GM23338 (cell line): ENCODE measurements around the gene LITAF. TPM values are rescaled to one million over a fixed set of nuclear protein-coding genes. Genes with fewer than 3 reads are reported as not detected.

ENCODE experiments used
- ATAC-seq: fragments of 200-7000 bp; cut with Tn5 transposase; 3 replicates; pipeline ENCODE4 v1.9.1; 2020
- DNase-seq: peaks from one replicate; pipeline ENCODE4 v3.0.0-alpha.2; 2015; ENCODE audit warnings: low spot score
- H2AFZ ChIP-seq: fragments of 200-600 bp; sonication (generic); 2 replicates; pipeline ENCODE4 v1.8.0; 2016; ENCODE audit warnings: antibody characterized with exemption, mild to moderate bottlenecking, moderate library complexity
- H3F3A ChIP-seq: fragments of 200-600 bp; sonication (generic); replicated peaks from 2 replicates; pipeline ENCODE4 v1.8.0; 2017; ENCODE audit warnings: antibody characterized with exemption, mixed run types, low read depth
- H3K27ac ChIP-seq: fragments of 200-600 bp; sonication (generic); 2 replicates; pipeline ENCODE4 v1.6.1; 2016; ENCODE audit warnings: low read depth
- H3K27me3 ChIP-seq: fragments of 200-600 bp; sonication (generic); 2 replicates; pipeline ENCODE4 v1.8.0; 2016; ENCODE audit warnings: mild to moderate bottlenecking, mixed run types, moderate library complexity; ENCODE audit not compliant: insufficient read depth
- H3K36me3 ChIP-seq: fragments of 200-600 bp; sonication (generic); 2 replicates; pipeline ENCODE4 v1.8.0; 2016; ENCODE audit warnings: mild to moderate bottlenecking; ENCODE audit not compliant: insufficient read depth
- H3K4me1 ChIP-seq: fragments of 200-600 bp; sonication (generic); 2 replicates; pipeline ENCODE4 v1.8.0; 2016; ENCODE audit warnings: mild to moderate bottlenecking, moderate library complexity; ENCODE audit not compliant: insufficient read depth
- H3K4me2 ChIP-seq: fragments of 200-600 bp; sonication (generic); 2 replicates; pipeline ENCODE4 v1.7.1; 2017; ENCODE audit warnings: mixed run types
- H3K4me3 ChIP-seq: fragments of 200-600 bp; sonication (generic); 2 replicates; pipeline ENCODE4 v1.6.1; 2016; ENCODE audit warnings: mixed run types
- H3K79me2 ChIP-seq: fragments of 200-600 bp; sonication (generic); replicated peaks from 2 replicates; pipeline ENCODE4 v1.8.0; 2017; ENCODE audit warnings: mild to moderate bottlenecking; ENCODE audit not compliant: insufficient read depth
- H3K9me2 ChIP-seq: fragments of 200-600 bp; sonication (generic); 2 replicates; pipeline ENCODE4 v1.8.0; 2017; ENCODE audit not compliant: insufficient read depth
- H4K20me1 ChIP-seq: fragments of 200-600 bp; sonication (generic); replicated peaks from 2 replicates; pipeline ENCODE4 v1.8.0; 2017; ENCODE audit warnings: mild to moderate bottlenecking; ENCODE audit not compliant: insufficient read depth
- H3K27ac Mint-ChIP-seq: 2 replicates; pipeline ENCODE4 v1.8.0; 2020; ENCODE audit warnings: inconsistent platforms, mild to moderate bottlenecking, moderate library complexity, mixed read lengths
- H3K27me3 Mint-ChIP-seq: 3 replicates; pipeline ENCODE4 v1.8.0; 2022; ENCODE audit warnings: low read depth, mild to moderate bottlenecking, moderate library complexity, mixed read lengths, inconsistent platforms; ENCODE audit not compliant: insufficient read depth, poor library complexity
- H3K36me3 Mint-ChIP-seq: 3 replicates; pipeline ENCODE4 v1.8.0; 2021; ENCODE audit warnings: low read depth, mild to moderate bottlenecking, inconsistent platforms, moderate library complexity, mixed read lengths
- H3K4me1 Mint-ChIP-seq: 3 replicates; pipeline ENCODE4 v1.8.0; 2020; ENCODE audit warnings: mild to moderate bottlenecking, inconsistent platforms, mixed read lengths
- H3K4me3 Mint-ChIP-seq: 3 replicates; pipeline ENCODE4 v1.8.0; 2021; ENCODE audit warnings: moderate library complexity, mild to moderate bottlenecking, inconsistent platforms, mixed read lengths
- H3K9me3 Mint-ChIP-seq: 3 replicates; pipeline ENCODE4 v1.8.0; 2020; ENCODE audit warnings: moderate library complexity, mild to moderate bottlenecking, inconsistent platforms, mixed read lengths
- CREB1 ChIP-seq: fragments of 250-450 bp; sonication (Bioruptor Pico); IDR thresholded peaks from 2 replicates; pipeline ENCODE4 v1.5.0; 2020; ENCODE audit warnings: low read depth, mild to moderate bottlenecking, moderate library complexity
- CTCF ChIP-seq, 2 experiments: fragments of 200-600 bp in 1 of 2; sonication (generic) in 1 of 2; conservative IDR thresholded peaks; 2 replicates each; pipeline versions ENCODE4 v1.5.1 to v1.6.1; 2016 to 2017; ENCODE audit warnings: antibody characterized with exemption in 2 of 2, low read depth in 2 of 2, mild to moderate bottlenecking in 2 of 2, moderate library complexity in 1 of 2
- ETS1 ChIP-seq: IDR thresholded peaks from 2 replicates; pipeline ENCODE4 v1.6.1; 2016; ENCODE audit warnings: antibody characterized with exemption
- EZH2 ChIP-seq: fragments of 200-600 bp; sonication (generic); IDR thresholded peaks from one replicate; pipeline ENCODE4 v1.8.0; 2017; ENCODE audit warnings: antibody characterized with exemption, mild to moderate bottlenecking, low read depth; ENCODE audit not compliant: unreplicated experiment
- EZH2phosphoT487 ChIP-seq: fragments of 200-600 bp; sonication (generic); IDR thresholded peaks from one replicate; pipeline ENCODE4 v1.8.1; 2018; ENCODE audit warnings: antibody characterized with exemption; ENCODE audit not compliant: unreplicated experiment
- JUNB ChIP-seq: IDR thresholded peaks from one replicate; pipeline ENCODE4 v1.6.1; 2016; ENCODE audit warnings: antibody characterized with exemption; ENCODE audit not compliant: unreplicated experiment
- NANOG ChIP-seq: IDR thresholded peaks from 2 replicates; pipeline ENCODE4 v1.6.1; 2016; ENCODE audit warnings: antibody characterized with exemption, borderline replicate concordance
- POLR2AphosphoS5 ChIP-seq: IDR thresholded peaks from 2 replicates; pipeline ENCODE4 v1.6.1; 2016; ENCODE audit warnings: antibody characterized with exemption, low read depth
- REST ChIP-seq: IDR thresholded peaks from one replicate; pipeline ENCODE4 v1.6.1; 2018; ENCODE audit warnings: antibody characterized with exemption; ENCODE audit not compliant: unreplicated experiment
- STAT1 ChIP-seq: IDR thresholded peaks from one replicate; pipeline ENCODE4 v1.6.1; 2016; ENCODE audit warnings: antibody characterized with exemption; ENCODE audit not compliant: unreplicated experiment
- ZNF114 ChIP-seq: fragments of 250-450 bp; sonication (Bioruptor Pico); IDR thresholded peaks from 2 replicates; pipeline ENCODE4 v1.5.0; 2020; ENCODE audit warnings: mild to moderate bottlenecking, moderate library complexity
- ZNF331 ChIP-seq: fragments of 250-450 bp; sonication (Bioruptor Pico); IDR thresholded peaks from 2 replicates; pipeline ENCODE4 v1.5.0; 2020; ENCODE audit warnings: low read depth, mild to moderate bottlenecking, moderate library complexity
- ZNF462 ChIP-seq: fragments of 250-450 bp; sonication (Bioruptor Pico); IDR thresholded peaks from 2 replicates; pipeline ENCODE4 v1.5.0; 2020; ENCODE audit warnings: mild to moderate bottlenecking, moderate library complexity
- polyA plus RNA-seq: library from polyadenylated mRNA; unstranded; fragments of >200 nt; fragmentation: Nextera tagmentation; extraction: Ambion mirVana; gene quantifications from 2 replicates; pipeline ENCODE4 v1.2.1, GENCODE V29; 2016
- total RNA-seq: library from RNA; depleted of rRNA; stranded (reverse); fragments of >200 nt; shearing (Covaris generic); gene quantifications from 2 replicates; pipeline ENCODE4 v1.2.3, GENCODE V29; 2014

LITAF gene
- total and polyA plus RNA-seq, 2 experiments from 2014 or later, result 131 to 158 TPM

- H3K36me3 Mint-ChIP-seq, result no peaks in the 10 kb centered on the region
- no peaks in the 10 kb centered on the region for H3K9me3 Mint-ChIP-seq
- no peak overlapping the region for H3K4me3 Mint-ChIP-seq
- TF ChIP-seq CREB1 (CRISPR knock-in tag) (no peak), EZH2phosphoT487 (no peak), ZNF114 (CRISPR knock-in tag) (no peak), EZH2 (no peak), REST (no peak), JUNB (no peak), ZNF462 (CRISPR knock-in tag) (no peak), CTCF (conservative IDR thresholded peaks at IDR 0.05; ENCODE audit: low read depth in 2 of 2) (no peak), STAT1 (no peak), ETS1 (no peak), POLR2AphosphoS5 (no peak), ZNF331 (no peak), NANOG (no peak)
- Histone ChIP-seq H3K79me2 (no peaks in the 10 kb centered on the region), H3K4me3 (no peak overlapping the region), H3K36me3 (no peaks in the 10 kb centered on the region), H3K9me2 (no peaks in the 10 kb centered on the region), H4K20me1 (no peaks in the 10 kb centered on the region), H3K27ac (no peak overlapping the region), H3K27me3 (no peaks in the 10 kb centered on the region), H3K4me2 (no peak overlapping the region), H2AFZ (no peak overlapping the region), H3K4me1 (peaks cover 7% of the 10 kb centered on the region; the same call in 1 of the 2 replicates), H3F3A (no peaks in the 10 kb centered on the region)
- H3K27ac Mint-ChIP-seq, result no peak overlapping the region
- H3K4me1 Mint-ChIP-seq, result peaks cover 6% of the 10 kb centered on the region
- ATAC-seq, result no peak
- DNase-seq, result no peak
- peaks cover 11% of the 10 kb centered on the region for H3K27me3 Mint-ChIP-seq
Observed at GRCh38 chr16:11626657-11627291, 40.1 kb upstream of the LITAF start.
